CD4-positive, alpha-beta T cell (primary cell): ENCODE results near the gene CYP11A1. TPM values are rescaled to one million over a fixed set of nuclear protein-coding genes. Genes with fewer than 3 reads are reported as not detected.
"Not testable (repeated sequence)": the region's sequence is repeated elsewhere in the genome, so short reads cannot be mapped to it uniquely, and the experiment has no call there.

Source experiments
- ATAC-seq: fragments of 200-7000 bp; cut with Tn5 transposase; one replicate; pipeline ENCODE4 v1.10.0; 2022; ENCODE audit warnings: mild to moderate bottlenecking; ENCODE audit not compliant: poor library complexity
- CTCF ChIA-PET: fragments of 350-600 bp; sonication (Branson Sonifier 250); formaldehyde crosslinking; loops from one replicate; lab custom pipeline; 2021; ENCODE audit warnings: antibody characterized with exemption, inconsistent platforms; lab: Charles Lee
- POLR2A ChIA-PET: fragments of 350-600 bp; sonication (Branson Sonifier 250); formaldehyde crosslinking; loops from one replicate; lab custom pipeline; 2021; ENCODE audit warnings: antibody characterized with exemption, inconsistent platforms; lab: Charles Lee
- DNase-seq, 14 experiments: peaks; one replicate each; pipeline ENCODE4 v3.0.0-alpha.2; 2013 to 2020; ENCODE audit warnings: mixed read lengths in 2 of 14
- H3K27ac ChIP-seq, 2 donors: one replicate each; pipeline versions ENCODE4 v1.5.1 to v1.7.0; 2013; ENCODE audit warnings: low read length in 2 of 2, low read depth in 1 of 2, mild to moderate bottlenecking in 1 of 2
- H3K27me3 ChIP-seq, 2 experiments: 1 replicate in 1 of 2; 2 replicates in 1 of 2; pipeline versions ENCODE4 v1.6.1 to v1.7.0; 2013; ENCODE audit warnings: low read length in 2 of 2, control low read depth in 1 of 2, mild to moderate bottlenecking in 1 of 2, moderate library complexity in 1 of 2; ENCODE audit not compliant: insufficient read depth in 2 of 2, control insufficient read depth in 1 of 2
- H3K36me3 ChIP-seq: one replicate; pipeline ENCODE4 v1.6.1; 2013; ENCODE audit warnings: low read length, control low read depth; ENCODE audit not compliant: insufficient read depth
- H3K4me1 ChIP-seq: one replicate; pipeline ENCODE4 v1.6.1; 2013; ENCODE audit warnings: low read length, control low read depth; ENCODE audit not compliant: insufficient read depth
- H3K4me3 ChIP-seq: one replicate; pipeline ENCODE4 v1.5.1; 2013; ENCODE audit warnings: mild to moderate bottlenecking, low read length, moderate library complexity
- H3K9me3 ChIP-seq, 2 experiments: 1 replicate in 1 of 2; 2 replicates in 1 of 2; pipeline versions ENCODE4 v1.6.1 to v1.7.0; 2013; ENCODE audit warnings: low read length in 2 of 2, mild to moderate bottlenecking in 2 of 2, control low read depth in 1 of 2, moderate library complexity in 1 of 2; ENCODE audit not compliant: control insufficient read depth in 1 of 2, insufficient read depth in 1 of 2
- H3K27ac Mint-ChIP-seq: one replicate; pipeline ENCODE4 v1.8.0; 2020; ENCODE audit warnings: mixed read lengths
- H3K27me3 Mint-ChIP-seq: one replicate; pipeline ENCODE4 v1.8.0; 2021; ENCODE audit warnings: mixed read lengths
- H3K36me3 Mint-ChIP-seq: one replicate; pipeline ENCODE4 v1.8.0; 2021; ENCODE audit warnings: low read depth, mixed read lengths
- H3K4me1 Mint-ChIP-seq: one replicate; pipeline ENCODE4 v1.8.0; 2021; ENCODE audit warnings: low read depth, mixed read lengths
- H3K4me3 Mint-ChIP-seq: one replicate; pipeline ENCODE4 v1.8.0; 2020; ENCODE audit warnings: mild to moderate bottlenecking, mixed read lengths
- H3K9me3 Mint-ChIP-seq: one replicate; pipeline ENCODE4 v1.8.0; 2020; ENCODE audit warnings: mixed read lengths
- intact Hi-C, 2 experiments: fragments of 100-400 bp; cut with DNase I in 1 of 2; cut with micrococcal nuclease in 1 of 2; formaldehyde crosslinking; loops; one replicate each; pipeline versions ENCODE4 v1.15.1 to v1.9.0; 2023 to 2025; cut with DNase I, micrococcal nuclease
- total RNA-seq, 174 experiments: library from RNA in 2 of 174; stranded (reverse) in 2 of 174; gene quantifications; one replicate each; pipeline ENCODE4 v1.2.3 and lab custom pipeline; 2021 to 2026
- TF ChIP-seq, protein P1 (sequence below): fragments of 200-600 bp; IDR thresholded peaks from one replicate; pipeline ENCODE4 v1.8.0; 2022; ENCODE audit warnings: antibody characterized with exemption, mild to moderate bottlenecking

The CYP11A1 gene
- total RNA-seq, 2 experiments from 2014 or later: not detected

DNA sequence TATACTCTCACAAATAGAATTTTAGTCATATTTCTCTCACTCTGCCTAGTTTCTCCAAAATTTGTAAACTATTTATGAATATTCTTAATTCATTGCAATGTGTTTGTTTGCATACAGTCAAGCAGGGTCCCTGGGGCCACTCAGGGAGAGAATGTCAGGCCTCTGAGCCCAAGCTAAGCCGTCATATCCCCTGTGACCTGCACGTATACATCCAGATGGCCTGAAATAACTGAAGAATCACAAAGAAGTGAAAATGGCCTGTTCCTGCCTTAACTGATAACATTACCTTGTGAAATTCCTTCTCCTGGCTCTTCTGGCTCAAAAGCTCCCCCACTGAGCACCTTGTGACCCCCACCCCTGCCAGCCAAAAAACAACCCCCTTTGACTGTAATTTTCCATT, 13.5 kb downstream of the CYP11A1 start:
- H3K36me3 ChIP-seq, H3K9me3 ChIP-seq, H3K4me3 ChIP-seq, intact Hi-C loops, H3K4me3 Mint-ChIP-seq, H3K27ac Mint-ChIP-seq, H3K4me1 ChIP-seq, CTCF ChIA-PET, ATAC-seq, H3K9me3 Mint-ChIP-seq, H3K4me1 Mint-ChIP-seq, H3K27ac ChIP-seq, POLR2A ChIA-PET, DNase-seq, H3K36me3 Mint-ChIP-seq, H3K27me3 ChIP-seq: not testable (repeated sequence)
- peaks cover 22% of the 10 kb centered on the region for H3K27me3 Mint-ChIP-seq

DNA sequence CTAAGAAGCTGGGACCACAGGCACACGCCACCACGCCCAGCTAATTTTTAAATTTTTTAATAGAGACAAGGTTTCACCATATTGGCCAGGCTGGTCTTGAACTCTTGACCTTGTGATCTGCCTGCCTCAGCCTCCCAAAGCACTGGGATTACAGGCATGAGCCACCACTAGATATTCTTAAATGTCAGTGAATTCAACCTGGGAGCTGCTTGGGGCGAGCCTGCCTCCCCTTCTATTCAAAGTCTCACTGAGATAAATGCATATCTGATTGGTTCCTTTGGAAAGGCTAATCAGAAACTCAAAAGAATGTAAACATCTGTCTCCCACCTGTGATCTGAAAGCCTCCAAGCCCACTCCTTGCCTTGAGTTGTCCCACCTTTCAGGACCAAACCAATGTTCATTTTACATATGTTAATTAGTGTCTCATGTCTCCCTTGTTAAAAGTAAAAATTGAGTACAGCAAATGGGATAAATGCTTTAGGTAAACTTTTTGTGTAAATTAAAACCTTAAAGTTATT, 15.0 kb downstream of the CYP11A1 start:
- no peaks in the 10 kb centered on the region for H3K36me3 ChIP-seq
- H3K4me1 Mint-ChIP-seq: no peaks in the 10 kb centered on the region
- H3K27me3 Mint-ChIP-seq: peaks cover 22% of the 10 kb centered on the region
- intact Hi-C loops: no loop called here
- H3K27me3 ChIP-seq: peaks cover 0 to 2% of the 10 kb centered on the region in 2 experiments
- H3K4me1 ChIP-seq: no peaks in the 10 kb centered on the region
- peaks cover 6% of the 10 kb centered on the region for H3K9me3 Mint-ChIP-seq
- H3K36me3 Mint-ChIP-seq: no peaks in the 10 kb centered on the region
- CTCF ChIA-PET: no interaction called here
- no peak overlapping the region for H3K27ac Mint-ChIP-seq
- no peak overlapping the region for H3K4me3 ChIP-seq
- no peak overlapping the region for H3K4me3 Mint-ChIP-seq
- POLR2A ChIA-PET: no interaction called here
- no peak for DNase-seq
- TF ChIP-seq, protein P1, sequence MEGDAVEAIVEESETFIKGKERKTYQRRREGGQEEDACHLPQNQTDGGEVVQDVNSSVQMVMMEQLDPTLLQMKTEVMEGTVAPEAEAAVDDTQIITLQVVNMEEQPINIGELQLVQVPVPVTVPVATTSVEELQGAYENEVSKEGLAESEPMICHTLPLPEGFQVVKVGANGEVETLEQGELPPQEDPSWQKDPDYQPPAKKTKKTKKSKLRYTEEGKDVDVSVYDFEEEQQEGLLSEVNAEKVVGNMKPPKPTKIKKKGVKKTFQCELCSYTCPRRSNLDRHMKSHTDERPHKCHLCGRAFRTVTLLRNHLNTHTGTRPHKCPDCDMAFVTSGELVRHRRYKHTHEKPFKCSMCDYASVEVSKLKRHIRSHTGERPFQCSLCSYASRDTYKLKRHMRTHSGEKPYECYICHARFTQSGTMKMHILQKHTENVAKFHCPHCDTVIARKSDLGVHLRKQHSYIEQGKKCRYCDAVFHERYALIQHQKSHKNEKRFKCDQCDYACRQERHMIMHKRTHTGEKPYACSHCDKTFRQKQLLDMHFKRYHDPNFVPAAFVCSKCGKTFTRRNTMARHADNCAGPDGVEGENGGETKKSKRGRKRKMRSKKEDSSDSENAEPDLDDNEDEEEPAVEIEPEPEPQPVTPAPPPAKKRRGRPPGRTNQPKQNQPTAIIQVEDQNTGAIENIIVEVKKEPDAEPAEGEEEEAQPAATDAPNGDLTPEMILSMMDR: no peak
- no peak for ATAC-seq
- H3K9me3 ChIP-seq: peaks cover 0 to 7% of the 10 kb centered on the region in 2 experiments
- H3K27ac ChIP-seq: no peak overlapping the region

DNA sequence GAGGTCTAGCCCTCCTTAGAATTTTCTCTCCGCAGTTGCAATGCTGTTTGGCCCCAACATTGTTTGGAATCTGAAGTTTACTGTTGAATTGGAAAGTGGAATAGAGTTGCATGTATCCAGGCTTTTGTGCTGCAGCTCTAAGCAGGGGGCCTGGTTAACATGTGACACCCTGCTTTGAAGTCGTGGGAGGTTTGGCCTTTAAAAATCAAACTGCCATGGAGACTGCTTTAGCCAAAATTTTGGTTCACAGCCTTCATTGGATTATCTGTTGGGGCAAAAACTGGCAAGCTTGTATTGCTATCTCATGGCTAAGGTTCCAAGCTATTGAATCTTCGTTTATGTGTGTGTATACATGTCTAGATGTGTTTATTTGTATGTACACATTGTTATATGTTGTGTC, 15.8 kb downstream of the CYP11A1 start:
- POLR2A ChIA-PET: no interaction called here
- H3K27me3 Mint-ChIP-seq: peaks cover 22% of the 10 kb centered on the region
- Histone ChIP-seq H3K27ac (no peak overlapping the region), H3K9me3 (peaks cover 0 to 7% of the 10 kb centered on the region in 2 experiments), H3K4me3 (no peak overlapping the region), H3K4me1 (no peaks in the 10 kb centered on the region), H3K27me3 (peaks cover 0 to 2% of the 10 kb centered on the region in 2 experiments), H3K36me3 (no peaks in the 10 kb centered on the region)
- CTCF ChIA-PET: no interaction called here
- peaks cover 6% of the 10 kb centered on the region for H3K9me3 Mint-ChIP-seq
- no peaks in the 10 kb centered on the region for H3K4me1 Mint-ChIP-seq
- DNase-seq (no peak), ATAC-seq (no peak)
- TF ChIP-seq, protein P1: no peak
- intact Hi-C loops: no loop called here
- no peaks in the 10 kb centered on the region for H3K36me3 Mint-ChIP-seq
- no peak overlapping the region for H3K4me3 Mint-ChIP-seq
- no peak overlapping the region for H3K27ac Mint-ChIP-seq
